BJ (cell line): ENCODE measurements around the gene PBX3. TPM values are rescaled to one million over a fixed set of nuclear protein-coding genes. Genes with fewer than 3 reads are reported as not detected.
A peak's percentile ranks its signal among the peaks of the same experiment; 100 is the strongest.

Experiments
- CTCF ChIA-PET: fragments of 350-600 bp; formaldehyde crosslinking; extraction: SDS; loops from one replicate; lab custom pipeline; 2021; ENCODE audit warnings: antibody characterized with exemption, inconsistent platforms; lab: Yijun Ruan, JAX
- POLR2A ChIA-PET: fragments of 300-600 bp; sonication (Branson Sonifier 250); formaldehyde crosslinking; extraction: SDS; loops from one replicate; lab custom pipeline; 2021; ENCODE audit warnings: antibody characterized with exemption; lab: Charles Lee
- DNase-seq: peaks from one replicate; pipeline ENCODE4 v3.0.0-alpha.2; 2011; ENCODE audit warnings: low read depth
- H3K27me3 ChIP-seq: 2 replicates; pipeline ENCODE4 v1.6.0; 2011; ENCODE audit warnings: low read length; ENCODE audit not compliant: control insufficient read depth, insufficient read depth
- H3K36me3 ChIP-seq: 2 replicates; pipeline ENCODE4 v1.5.1; 2011; ENCODE audit warnings: low read length; ENCODE audit not compliant: control insufficient read depth, insufficient read depth
- H3K4me3 ChIP-seq: 2 replicates; pipeline ENCODE4 v1.5.1; 2011; ENCODE audit warnings: low read depth, mild to moderate bottlenecking, control low read depth, low read length
- CTCF ChIP-seq: IDR thresholded peaks from 2 replicates; pipeline ENCODE4 v1.5.1; 2011; ENCODE audit warnings: low read depth, mild to moderate bottlenecking, control low read depth, inconsistent platforms, low read length, moderate library complexity; ENCODE audit not compliant: insufficient read depth
- polyA plus RNA-seq: library from polyadenylated mRNA; depleted of rRNA; stranded (reverse); fragments of >200 nt; gene quantifications from 2 replicates; pipeline ENCODE4 v1.2.3, GENCODE V29; 2011

PBX3 gene
- polyA plus RNA-seq, 1 experiment: 27.9 TPM

GRCh38 chr9:125795970-125796596, 48.9 kb downstream of the PBX3 start:
- no peaks in the 10 kb centered on the region for H3K27me3 ChIP-seq
- ChIA-PET CTCF (no interaction called here), POLR2A (no interaction called here)
- H3K4me3 ChIP-seq: no peak overlapping the region
- H3K36me3 ChIP-seq: no peaks in the 10 kb centered on the region
- TF ChIP-seq CTCF: no peak
- no peak for DNase-seq

- DNase-seq: no peak
- POLR2A ChIA-PET: no interaction called here
- CTCF ChIA-PET: interaction anchor here (0.6 to 1.5 kb wide), 2 partner anchors 13 to 405 kb away, joined by 3 read pairs; no protein-coding TSS in a partner anchor
Observed at GRCh38 chr9:125797930-125798329, 50.8 kb downstream of the PBX3 start.

GRCh38 chr9:125803526-125803925, 56.4 kb downstream of the PBX3 start:
- no peak for TF ChIP-seq CTCF
- no peaks in the 10 kb centered on the region for H3K27me3 ChIP-seq
- H3K4me3 ChIP-seq: no peak overlapping the region
- POLR2A ChIA-PET: no interaction called here
- no peaks in the 10 kb centered on the region for H3K36me3 ChIP-seq
- no peak for DNase-seq
- CTCF ChIA-PET: no interaction called here

More at GRCh38 chr9:125797930-125798329, 50.8 kb downstream of the PBX3 start:
- no peaks in the 10 kb centered on the region for H3K36me3 ChIP-seq
- no peaks in the 10 kb centered on the region for H3K27me3 ChIP-seq
- no peak for TF ChIP-seq CTCF
- H3K4me3 ChIP-seq: no peak overlapping the region

GRCh38 chr9:125805057-125805456, 57.9 kb downstream of the PBX3 start:
- H3K27me3 ChIP-seq: no peaks in the 10 kb centered on the region
- no peak overlapping the region for H3K4me3 ChIP-seq
- peak; percentile 52 for DNase-seq
- ChIA-PET POLR2A (no interaction called here), CTCF (no interaction called here)
- H3K36me3 ChIP-seq: no peaks in the 10 kb centered on the region
- TF ChIP-seq CTCF: no peak

- H3K4me3 ChIP-seq: no peak overlapping the region
- no peaks in the 10 kb centered on the region for H3K36me3 ChIP-seq
- TF ChIP-seq CTCF: no peak
- CTCF ChIA-PET: no interaction called here
- POLR2A ChIA-PET: no interaction called here
- no peak for DNase-seq
- no peaks in the 10 kb centered on the region for H3K27me3 ChIP-seq
Observed at GRCh38 chr9:125805586-125805985, 58.4 kb downstream of the PBX3 start.
